Neural cell (in vitro differentiated cells): ENCODE measurements around the gene SURF6. TPM values are rescaled to one million over a fixed set of nuclear protein-coding genes. Genes with fewer than 3 reads are reported as not detected.

Experiments
- H2AFZ ChIP-seq: fragments of 200-600, 300-800 bp; sonication (generic), shearing (Covaris generic); 2 replicates; pipeline ENCODE4 v1.6.0; 2014; ENCODE audit warnings: low read depth, mild to moderate bottlenecking, antibody characterized with exemption, low read length, moderate library complexity
- H3F3A ChIP-seq: fragments of 200-600 bp; shearing (Covaris generic); 2 replicates; pipeline ENCODE4 v1.6.1; 2016; ENCODE audit warnings: mild to moderate bottlenecking, moderate library complexity, mixed read lengths, antibody characterized with exemption, low read length; ENCODE audit not compliant: insufficient read depth, poor library complexity, severe bottlenecking
- H3K27ac ChIP-seq: fragments of 200-600, 300-800 bp; sonication (generic), shearing (Covaris generic); 2 replicates; pipeline ENCODE4 v1.5.1; 2014; ENCODE audit warnings: mild to moderate bottlenecking, low read length, moderate library complexity
- H3K27me3 ChIP-seq: fragments of 300-800, 200-600 bp; sonication (generic), shearing (Covaris generic); 2 replicates; pipeline ENCODE4 v1.6.0; 2014; ENCODE audit warnings: mild to moderate bottlenecking, low read depth, low read length, moderate library complexity; ENCODE audit not compliant: insufficient read depth
- H3K36me3 ChIP-seq: fragments of 300-800, 200-600 bp; sonication (generic), shearing (Covaris generic); 2 replicates; pipeline ENCODE4 v1.5.1; 2014; ENCODE audit warnings: mild to moderate bottlenecking, antibody characterized with exemption, low read length, moderate library complexity; ENCODE audit not compliant: insufficient read depth
- H3K4me2 ChIP-seq: fragments of 300-800, 200-600 bp; sonication (generic), shearing (Covaris generic); 2 replicates; pipeline ENCODE4 v1.6.0; 2014; ENCODE audit warnings: mild to moderate bottlenecking, low read length
- H3K4me3 ChIP-seq: fragments of 300-800, 200-600 bp; sonication (generic), shearing (Covaris generic); 2 replicates; pipeline ENCODE4 v1.5.1; 2014; ENCODE audit warnings: mild to moderate bottlenecking, low read length, moderate library complexity
- H3K79me2 ChIP-seq: fragments of 200-600 bp; shearing (Covaris generic); replicated peaks from 2 replicates; pipeline ENCODE4 v1.6.0; 2014; ENCODE audit warnings: mild to moderate bottlenecking, low read length, moderate library complexity; ENCODE audit not compliant: insufficient read depth
- H3K9ac ChIP-seq: fragments of 300-800, 200-600 bp; sonication (generic), shearing (Covaris generic); 2 replicates; pipeline ENCODE4 v1.6.1; 2016; ENCODE audit warnings: mild to moderate bottlenecking, low read length, mixed read lengths
- H3K9me2 ChIP-seq: fragments of 200-600 bp; shearing (Covaris generic); 2 replicates; pipeline ENCODE4 v1.6.1; 2016; ENCODE audit warnings: mild to moderate bottlenecking, low read length, mixed read lengths; ENCODE audit not compliant: insufficient read depth
- H3K9me3 ChIP-seq: fragments of 200-600, 300-800 bp; sonication (generic), shearing (Covaris generic); 2 replicates; pipeline ENCODE4 v1.6.1; 2016; ENCODE audit warnings: mild to moderate bottlenecking, mixed run types, low read length, moderate library complexity, mixed read lengths
- H4K20me1 ChIP-seq: fragments of 200-600 bp; shearing (Covaris generic); 2 replicates; pipeline ENCODE4 v1.6.1; 2016; ENCODE audit warnings: mild to moderate bottlenecking, mixed run types; ENCODE audit not compliant: insufficient read depth
- CTCF ChIP-seq: fragments of 450-650 bp; IDR thresholded peaks from 2 replicates; pipeline ENCODE4 v1.5.1; 2014; ENCODE audit warnings: antibody characterized with exemption, mild to moderate bottlenecking, moderate library complexity; ENCODE audit not compliant: poor library complexity, severe bottlenecking
- EP300 ChIP-seq: fragments of 450-650 bp; conservative IDR thresholded peaks from 2 replicates; pipeline ENCODE4 v1.6.1; 2014; ENCODE audit warnings: antibody characterized with exemption, mild to moderate bottlenecking, moderate library complexity; ENCODE audit not compliant: poor library complexity, severe bottlenecking
- EZH2 ChIP-seq: fragments of 200-600, 300-800 bp; shearing (Covaris generic), sonication (generic); IDR thresholded peaks from 2 replicates; pipeline ENCODE4 v1.6.1; 2014; ENCODE audit warnings: antibody characterized with exemption, low read length, borderline replicate concordance, mild to moderate bottlenecking; ENCODE audit not compliant: insufficient read depth, poor library complexity, severe bottlenecking
- MXI1 ChIP-seq: fragments of 450-650 bp; conservative IDR thresholded peaks from 2 replicates; pipeline ENCODE4 v1.6.1; 2014; ENCODE audit warnings: antibody characterized with exemption, mild to moderate bottlenecking; ENCODE audit not compliant: poor library complexity, severe bottlenecking
- POLR2AphosphoS5 ChIP-seq: IDR thresholded peaks from 2 replicates; pipeline ENCODE4 v1.6.1; 2012
- RAD21 ChIP-seq: fragments of 450-650 bp; conservative IDR thresholded peaks from 2 replicates; pipeline ENCODE4 v1.6.1; 2014; ENCODE audit warnings: antibody characterized with exemption, mild to moderate bottlenecking, moderate library complexity
- REST ChIP-seq: IDR thresholded peaks from 2 replicates; pipeline ENCODE4 v1.6.1; 2012; ENCODE audit warnings: borderline replicate concordance
- SMC3 ChIP-seq: fragments of 450-650 bp; conservative IDR thresholded peaks from 2 replicates; pipeline ENCODE4 v1.6.1; 2014; ENCODE audit warnings: antibody characterized with exemption, mild to moderate bottlenecking, moderate library complexity; ENCODE audit not compliant: poor library complexity
- TAF1 ChIP-seq: IDR thresholded peaks from 2 replicates; pipeline ENCODE4 v1.6.1; 2012; ENCODE audit warnings: low read depth
- polyA plus RNA-seq: library from polyadenylated mRNA; depleted of rRNA; stranded (reverse); fragments of >200 nt; gene quantifications from 2 replicates; pipeline ENCODE4 v1.2.3, GENCODE V29; 2014

Gene SURF6
- polyA plus RNA-seq, 1 donor from 2014 or later = 20.7 TPM

DNA sequence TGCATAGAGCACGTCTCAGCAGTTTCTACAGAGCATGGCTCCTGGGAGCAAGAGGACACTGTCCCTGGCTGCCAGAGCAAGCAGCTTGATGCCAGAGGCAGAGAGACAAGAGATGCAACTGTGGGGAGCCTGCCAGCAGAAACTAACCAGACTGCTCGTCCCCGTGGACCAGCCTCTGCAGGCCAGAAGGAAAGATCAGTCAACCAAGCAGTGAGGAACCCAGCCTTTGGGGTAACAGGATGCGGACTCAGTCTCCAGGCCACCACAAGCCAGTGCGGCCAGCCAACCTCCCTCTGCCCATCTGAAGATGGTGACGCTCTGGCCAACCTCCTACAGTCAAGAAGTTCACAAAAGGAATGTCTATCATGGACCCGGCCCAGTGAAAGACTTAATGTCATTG is 36.2 kb upstream of the SURF6 start:
- Histone ChIP-seq H3K79me2 (peaks cover 49% of the 10 kb centered on the region), H3K9me2 (no peaks in the 10 kb centered on the region), H3K9ac (no peak overlapping the region), H3K4me2 (no peak overlapping the region), H3K4me3 (no peak overlapping the region), H4K20me1 (no peaks in the 10 kb centered on the region), H2AFZ (no peak overlapping the region), H3K27ac (no peak overlapping the region), H3K27me3 (no peaks in the 10 kb centered on the region), H3K36me3 (no peaks in the 10 kb centered on the region), H3K9me3 (no peaks in the 10 kb centered on the region), H3F3A (no peaks in the 10 kb centered on the region)
- TF ChIP-seq EP300 (no peak), RAD21 (no peak), MXI1 (no peak), TAF1 (no peak), CTCF (no peak), POLR2AphosphoS5 (no peak), REST (no peak), SMC3 (no peak), EZH2 (no peak)

DNA sequence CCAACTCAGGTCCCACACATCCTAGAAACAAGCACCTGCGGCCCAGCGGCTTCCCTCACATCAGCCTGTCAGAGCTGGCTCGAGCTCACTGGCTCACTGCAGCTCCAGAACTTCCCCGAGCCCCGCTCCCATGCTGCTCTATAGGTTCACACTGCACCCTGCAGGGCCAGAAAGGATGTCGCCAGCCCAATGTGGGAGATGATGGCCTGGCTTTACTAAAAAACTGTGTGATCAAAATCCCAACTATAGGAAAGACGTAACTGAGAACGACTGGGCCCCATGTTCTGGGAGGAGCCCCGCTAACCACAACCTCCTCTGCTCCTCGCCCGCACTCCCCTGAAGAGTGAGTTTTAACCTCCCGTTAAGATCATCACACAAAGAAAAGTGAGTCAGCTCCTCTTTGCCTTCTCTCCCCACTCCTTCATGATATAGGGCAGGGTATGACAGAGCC is 35.3 kb upstream of the SURF6 start:
- no peak overlapping the region for H3K9ac ChIP-seq
- H3K9me2 ChIP-seq = no peaks in the 10 kb centered on the region
- no peaks in the 10 kb centered on the region for H3K9me3 ChIP-seq
- no peak overlapping the region for H3K4me2 ChIP-seq
- H3K27me3 ChIP-seq = no peaks in the 10 kb centered on the region
- no peak overlapping the region for H3K27ac ChIP-seq
- H4K20me1 ChIP-seq = no peaks in the 10 kb centered on the region
- H2AFZ ChIP-seq = no peak overlapping the region
- H3K4me3 ChIP-seq = no peak overlapping the region
- H3K36me3 ChIP-seq = no peaks in the 10 kb centered on the region
- TF ChIP-seq RAD21 = no peak
- TF ChIP-seq MXI1 = no peak
- TF ChIP-seq SMC3 = no peak
- no peak for TF ChIP-seq TAF1
- TF ChIP-seq POLR2AphosphoS5 = no peak
- no peak for TF ChIP-seq EP300
- no peak for TF ChIP-seq EZH2
- TF ChIP-seq CTCF = no peak
- no peak for TF ChIP-seq REST
- H3F3A ChIP-seq = no peaks in the 10 kb centered on the region
- H3K79me2 ChIP-seq = peaks cover 49% of the 10 kb centered on the region
